AG09309 (cell line): ENCODE measurements around the gene SEMA7A.

Experiments used
- DNase-seq: peaks from one replicate; pipeline ENCODE4 v3.0.0-alpha.2; 2010; ENCODE audit warnings: low read depth
- H3K4me3 ChIP-seq: 2 replicates; pipeline ENCODE4 v1.5.1; 2011; ENCODE audit warnings: mild to moderate bottlenecking, low read depth, low read length, moderate library complexity; ENCODE audit not compliant: control insufficient read depth
- TF ChIP-seq, protein P1 (sequence below): IDR thresholded peaks from 2 replicates; pipeline ENCODE4 v1.5.1; 2011; ENCODE audit warnings: mild to moderate bottlenecking, low read depth, low read length, inconsistent platforms; ENCODE audit not compliant: insufficient read depth, control insufficient read depth; ENCODE audit errors: missing control alignments

The SEMA7A gene

DNA sequence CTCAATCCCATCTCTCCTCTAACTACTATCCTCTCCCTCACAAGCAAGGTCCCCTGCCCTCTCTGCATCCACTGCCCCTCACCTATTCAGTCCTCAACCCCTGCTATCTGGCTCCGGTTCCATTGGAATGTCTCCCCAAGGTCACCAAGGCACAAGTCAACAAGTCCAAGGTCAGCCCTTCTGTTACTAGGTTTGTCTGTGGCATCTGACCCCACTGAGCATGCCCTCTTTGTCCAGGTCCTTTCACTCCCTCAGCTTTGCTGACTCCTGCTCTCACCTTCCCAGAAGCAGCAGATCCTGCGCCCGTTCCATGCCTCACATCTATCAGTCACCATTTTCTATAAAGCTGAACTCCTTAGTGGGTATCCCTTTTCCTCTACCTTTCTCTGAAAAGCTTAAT, 8.3 kb upstream of the SEMA7A start:
- DNase-seq, result no peak
- H3K4me3 ChIP-seq, result no peak overlapping the region
- TF ChIP-seq, protein P1, sequence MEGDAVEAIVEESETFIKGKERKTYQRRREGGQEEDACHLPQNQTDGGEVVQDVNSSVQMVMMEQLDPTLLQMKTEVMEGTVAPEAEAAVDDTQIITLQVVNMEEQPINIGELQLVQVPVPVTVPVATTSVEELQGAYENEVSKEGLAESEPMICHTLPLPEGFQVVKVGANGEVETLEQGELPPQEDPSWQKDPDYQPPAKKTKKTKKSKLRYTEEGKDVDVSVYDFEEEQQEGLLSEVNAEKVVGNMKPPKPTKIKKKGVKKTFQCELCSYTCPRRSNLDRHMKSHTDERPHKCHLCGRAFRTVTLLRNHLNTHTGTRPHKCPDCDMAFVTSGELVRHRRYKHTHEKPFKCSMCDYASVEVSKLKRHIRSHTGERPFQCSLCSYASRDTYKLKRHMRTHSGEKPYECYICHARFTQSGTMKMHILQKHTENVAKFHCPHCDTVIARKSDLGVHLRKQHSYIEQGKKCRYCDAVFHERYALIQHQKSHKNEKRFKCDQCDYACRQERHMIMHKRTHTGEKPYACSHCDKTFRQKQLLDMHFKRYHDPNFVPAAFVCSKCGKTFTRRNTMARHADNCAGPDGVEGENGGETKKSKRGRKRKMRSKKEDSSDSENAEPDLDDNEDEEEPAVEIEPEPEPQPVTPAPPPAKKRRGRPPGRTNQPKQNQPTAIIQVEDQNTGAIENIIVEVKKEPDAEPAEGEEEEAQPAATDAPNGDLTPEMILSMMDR, result no peak

DNA sequence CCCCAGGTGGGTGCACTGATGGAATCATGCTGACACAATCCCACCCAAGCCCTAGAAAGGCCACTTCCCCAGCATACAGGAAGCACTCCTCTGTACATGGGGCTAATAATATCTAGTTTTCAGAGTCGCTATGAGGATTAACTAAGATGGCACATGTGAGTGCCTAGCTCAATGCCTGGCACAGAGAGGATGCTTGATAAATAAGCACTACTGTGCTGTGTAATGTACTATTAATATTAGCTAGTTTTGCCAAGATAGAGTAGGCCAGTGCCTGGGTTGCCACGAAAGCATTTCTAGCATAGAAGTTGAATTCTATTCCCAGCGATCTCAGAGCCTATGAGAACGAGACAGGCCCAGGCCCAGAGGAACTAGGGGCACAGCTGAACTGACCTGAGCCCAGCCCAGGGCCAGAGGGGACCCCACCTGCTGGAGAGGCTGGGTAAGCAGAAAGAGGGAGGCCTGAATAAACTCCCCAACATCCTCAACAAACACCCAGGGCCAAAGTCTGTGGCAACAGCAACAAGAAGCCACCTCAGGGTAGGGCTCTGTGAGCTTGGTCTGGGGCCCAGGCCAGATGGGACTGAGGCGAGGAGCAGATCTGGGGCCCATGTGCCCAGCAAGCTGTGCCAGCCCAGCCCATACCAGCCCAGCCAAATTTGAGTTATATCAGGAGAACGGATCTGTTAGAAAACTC, 7.6 kb upstream of the SEMA7A start:
- H3K4me3 ChIP-seq, result no peak overlapping the region
- no peak for DNase-seq
- TF ChIP-seq, protein P1, result no peak

DNA sequence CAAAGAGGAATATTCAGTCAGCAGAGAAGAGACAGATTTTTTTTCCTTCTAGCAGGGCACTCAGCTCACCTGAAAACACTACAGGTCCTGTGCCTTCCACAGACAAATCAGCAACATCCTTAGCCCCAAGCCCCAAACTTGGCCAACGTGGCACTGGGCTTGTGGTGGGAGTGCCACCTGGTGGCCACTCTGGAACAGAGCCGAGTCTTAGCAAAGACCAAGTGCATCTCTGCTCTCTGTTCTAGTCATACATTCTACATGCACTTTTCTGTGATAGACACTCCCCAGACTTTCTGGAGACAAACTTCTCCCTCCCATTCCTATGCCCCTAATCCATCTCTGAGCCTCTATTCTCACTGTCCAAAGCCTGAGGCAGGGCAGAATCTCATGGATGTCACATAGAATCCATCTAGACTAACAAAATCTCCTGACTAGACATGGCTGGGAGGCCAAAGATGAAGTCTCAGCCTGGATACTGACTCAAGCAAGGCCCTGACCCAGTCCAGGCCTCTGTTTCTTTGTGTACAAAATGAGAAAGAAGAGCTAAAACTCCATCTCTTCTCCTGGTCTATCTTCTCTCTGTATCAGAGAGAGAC, 5.1 kb upstream of the SEMA7A start:
- H3K4me3 ChIP-seq, result no peak overlapping the region
- peak; percentile 41 for DNase-seq
- TF ChIP-seq, protein P1, result peak; percentile 93

DNA sequence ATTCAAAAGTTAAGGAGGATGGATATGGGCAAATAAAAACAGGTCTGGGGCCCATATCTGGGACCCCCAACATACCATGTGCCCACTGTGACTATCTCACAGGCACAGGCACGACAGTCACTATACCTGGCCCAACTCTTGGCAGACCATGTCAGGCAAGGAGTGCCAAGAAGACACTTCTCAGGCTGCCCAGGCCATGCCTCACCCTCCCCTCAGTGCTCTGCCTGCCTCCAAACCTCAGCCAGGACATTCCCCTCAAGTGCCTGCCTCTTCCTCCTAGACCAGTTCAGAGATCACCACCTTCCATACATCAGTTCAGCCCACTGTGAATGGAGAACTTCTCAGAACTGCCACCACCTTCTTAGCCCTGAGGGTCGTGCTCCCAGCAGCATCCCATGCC, 4.4 kb upstream of the SEMA7A start:
- TF ChIP-seq, protein P1, result no peak
- H3K4me3 ChIP-seq, result no peak overlapping the region
- no peak for DNase-seq

DNA sequence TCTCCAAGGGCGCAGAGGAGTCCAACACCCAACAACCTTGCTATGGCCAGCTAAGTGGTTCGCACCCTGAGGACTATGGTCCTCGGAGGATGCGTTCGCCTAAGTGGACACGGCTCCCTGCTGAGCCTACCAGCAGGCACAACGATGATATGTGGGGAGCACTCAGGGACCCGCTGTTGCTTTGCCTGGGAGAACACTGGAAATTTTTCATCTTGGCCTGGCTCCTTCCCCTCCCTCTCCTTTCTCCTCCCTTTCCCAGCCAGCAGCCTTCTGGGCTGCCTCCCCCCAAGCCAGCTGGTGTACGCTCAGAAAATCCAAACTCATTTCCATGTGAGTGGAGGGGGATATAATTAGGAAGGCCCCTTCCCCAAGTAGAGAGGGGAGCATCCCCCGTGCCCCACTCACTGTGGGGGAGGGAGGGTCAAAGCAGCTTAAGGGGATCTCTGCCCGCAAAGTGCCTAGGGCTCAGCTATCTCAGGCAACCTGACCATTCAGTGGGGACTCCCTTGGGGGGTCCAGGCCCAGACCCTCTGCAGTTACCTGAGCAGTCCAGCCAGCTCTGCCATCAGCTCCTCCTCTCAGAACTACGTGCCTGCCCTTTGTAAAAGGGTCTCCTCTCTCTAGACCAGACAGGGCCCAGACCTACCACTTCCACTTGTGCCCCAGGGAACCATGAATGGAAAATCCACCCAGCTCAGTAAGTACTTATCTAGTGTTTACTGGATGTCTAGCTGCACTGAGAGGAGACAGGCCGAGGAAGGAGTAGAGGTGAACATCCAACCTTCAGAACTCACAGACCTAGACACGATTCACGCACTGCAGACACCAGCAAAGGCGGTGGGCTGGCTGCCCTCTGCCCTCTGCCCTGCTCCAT, 742 bp upstream of the SEMA7A start:
- H3K4me3 ChIP-seq, result peak overlapping the region; percentile 77
- TF ChIP-seq, protein P1, result no peak
- no peak for DNase-seq

DNA sequence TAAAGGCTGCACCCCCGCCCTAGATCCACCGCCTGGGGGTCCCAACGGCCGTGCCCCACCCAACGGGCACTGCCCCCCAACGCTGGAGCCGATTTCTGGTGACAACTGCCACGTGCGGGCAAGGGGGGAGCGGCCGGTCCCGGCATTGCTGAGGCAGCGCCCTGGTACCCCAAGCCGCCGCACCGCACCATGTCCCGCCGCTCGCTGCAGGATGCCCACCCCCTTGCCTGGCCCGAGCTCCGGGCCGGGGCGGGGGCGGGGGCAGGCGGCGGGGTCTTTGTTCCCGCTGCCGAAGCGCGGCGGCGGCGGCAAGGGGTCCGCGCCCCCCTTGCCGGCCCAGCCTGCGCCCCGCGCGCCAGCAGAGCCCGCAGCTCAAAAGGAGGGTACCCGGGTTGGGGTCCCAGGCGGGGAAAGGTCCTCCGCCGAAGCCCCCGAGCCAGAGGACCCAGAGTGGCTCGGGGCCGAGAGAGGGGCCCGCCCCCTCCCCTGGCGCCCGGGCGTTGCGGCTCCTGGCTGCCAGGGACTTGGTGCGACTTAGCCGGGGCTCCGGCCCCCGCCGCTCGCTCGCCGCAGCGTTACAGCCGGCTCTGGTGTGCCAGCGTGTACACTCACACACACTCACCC, 678 bp downstream of the SEMA7A start:
- H3K4me3 ChIP-seq, result peak overlapping the region; percentile 77
- DNase-seq, result no peak
- TF ChIP-seq, protein P1, result no peak
